IMR-90 (cell line): ENCODE measurements around the gene IP6K1. TPM values are rescaled to one million over a fixed set of nuclear protein-coding genes. Genes with fewer than 3 reads are reported as not detected.

Experiments
- ATAC-seq: fragments of 200-7000 bp; cut with Tn5 transposase; 2 replicates; pipeline ENCODE4 v1.9.1; 2020; ENCODE audit warnings: low read depth, mild to moderate bottlenecking, moderate library complexity
- BruUV-seq: library from RNA; stranded (reverse); fragments of 400-500 nt; replicated peaks from 2 replicates; lab custom pipeline; 2021; lab: Mats Ljungman, UMichigan
- CTCF ChIA-PET: fragments of 300-600 bp; formaldehyde crosslinking; extraction: SDS; loops from one replicate; lab custom pipeline; 2021; ENCODE audit warnings: antibody characterized with exemption; lab: Yijun Ruan, JAX
- POLR2A ChIA-PET: fragments of 300-600 bp; sonication (Branson Sonifier 250); formaldehyde crosslinking; loops from one replicate; lab custom pipeline; 2022; ENCODE audit warnings: antibody characterized with exemption; ENCODE audit not compliant: unreplicated experiment; lab: Charles Lee
- DNase-seq: peaks from one replicate; pipeline ENCODE4 v3.0.0; 2013
- H2AFZ ChIP-seq: replicated peaks from 2 replicates; pipeline ENCODE3; 2013; ENCODE audit warnings: low read length, mild to moderate bottlenecking; ENCODE audit not compliant: poor library complexity
- H2AK5ac ChIP-seq: 2 replicates; pipeline ENCODE4 v1.6.1; 2013; ENCODE audit warnings: low read depth, low read length, inconsistent platforms
- H2AK9ac ChIP-seq: replicated peaks from 2 replicates; pipeline ENCODE3; 2013; ENCODE audit warnings: mild to moderate bottlenecking, low read depth, low read length, moderate library complexity; ENCODE audit not compliant: poor library complexity
- H2BK120ac ChIP-seq: 2 replicates; pipeline ENCODE4 v1.6.1; 2013; ENCODE audit warnings: low read depth, low read length, inconsistent platforms
- H2BK15ac ChIP-seq: 3 replicates; pipeline ENCODE4 v1.6.1; 2013; ENCODE audit warnings: low read depth, low read length, inconsistent platforms
- H2BK20ac ChIP-seq: 2 replicates; pipeline ENCODE4 v1.6.1; 2013; ENCODE audit warnings: low read depth, mild to moderate bottlenecking, inconsistent platforms, low read length, moderate library complexity
- H2BK5ac ChIP-seq: 2 replicates; pipeline ENCODE4 v1.6.1; 2013; ENCODE audit warnings: mild to moderate bottlenecking, low read depth, low read length, inconsistent platforms; ENCODE audit not compliant: poor library complexity, severe bottlenecking
- H3K14ac ChIP-seq: replicated peaks from 2 replicates; pipeline ENCODE4 v1.6.1; 2013; ENCODE audit warnings: low read depth, low read length, inconsistent platforms
- H3K18ac ChIP-seq: 2 replicates; pipeline ENCODE4 v1.6.1; 2013; ENCODE audit warnings: low read depth, low read length, control low read depth
- H3K23ac ChIP-seq: 2 replicates; pipeline ENCODE4 v1.6.1; 2013; ENCODE audit warnings: low read depth, low read length, inconsistent platforms
- H3K27ac ChIP-seq: 2 replicates; pipeline ENCODE4 v1.5.1; 2013; ENCODE audit warnings: mild to moderate bottlenecking, control low read depth, low read length; ENCODE audit not compliant: insufficient read depth
- H3K27me3 ChIP-seq: 2 replicates; pipeline ENCODE4 v1.6.1; 2013; ENCODE audit warnings: low read length; ENCODE audit not compliant: control insufficient read depth, insufficient read depth
- H3K36me3 ChIP-seq: 2 replicates; pipeline ENCODE4 v1.6.1; 2013; ENCODE audit warnings: low read length, mixed read lengths; ENCODE audit not compliant: control insufficient read depth, insufficient read depth
- H3K4ac ChIP-seq: 2 replicates; pipeline ENCODE4 v1.6.1; 2013; ENCODE audit warnings: low read depth, low read length, inconsistent platforms
- H3K4me1 ChIP-seq: 2 replicates; pipeline ENCODE4 v1.6.1; 2013; ENCODE audit warnings: low read length, mixed read lengths; ENCODE audit not compliant: control insufficient read depth, insufficient read depth
- H3K4me2 ChIP-seq: 2 replicates; pipeline ENCODE4 v1.6.1; 2013; ENCODE audit warnings: low read depth, mild to moderate bottlenecking, control low read depth, low read length, moderate library complexity
- H3K4me3 ChIP-seq: 2 replicates; pipeline ENCODE4 v1.5.1; 2013; ENCODE audit warnings: low read depth, mild to moderate bottlenecking, control low read depth, low read length, moderate library complexity; ENCODE audit not compliant: insufficient read depth
- H3K56ac ChIP-seq: 2 replicates; pipeline ENCODE4 v1.6.1; 2013; ENCODE audit warnings: low read length, inconsistent platforms; ENCODE audit not compliant: insufficient read depth; ENCODE audit errors: extremely low read depth
- H3K79me1 ChIP-seq, 2 experiments: 2 replicates each; pipeline ENCODE4 v1.6.1; 2013; ENCODE audit warnings: low read length in 2 of 2, inconsistent platforms in 1 of 2, low read depth in 1 of 2
- H3K9ac ChIP-seq: 2 replicates; pipeline ENCODE4 v1.6.1; 2013; ENCODE audit warnings: low read depth, low read length, control low read depth
- H3K9me1 ChIP-seq: 2 replicates; pipeline ENCODE4 v1.6.1; 2013; ENCODE audit warnings: low read length, inconsistent platforms; ENCODE audit not compliant: insufficient read depth
- H3K9me3 ChIP-seq: 2 replicates; pipeline ENCODE4 v1.6.1; 2013; ENCODE audit warnings: low read length; ENCODE audit not compliant: control insufficient read depth, insufficient read depth
- H4K20me1 ChIP-seq: 2 replicates; pipeline ENCODE4 v1.6.1; 2013; ENCODE audit warnings: low read length, inconsistent platforms; ENCODE audit not compliant: insufficient read depth
- H4K5ac ChIP-seq: 2 replicates; pipeline ENCODE4 v1.6.1; 2013; ENCODE audit warnings: mild to moderate bottlenecking, low read depth, low read length, control low read depth
- H4K8ac ChIP-seq, 2 experiments: 2 replicates each; pipeline ENCODE4 v1.6.1; 2013; ENCODE audit warnings: low read depth in 2 of 2, low read length in 2 of 2, control low read depth in 1 of 2, inconsistent platforms in 1 of 2
- H4K91ac ChIP-seq: 2 replicates; pipeline ENCODE4 v1.6.1; 2013; ENCODE audit warnings: low read depth, low read length, inconsistent platforms; ENCODE audit not compliant: insufficient read depth
- BHLHE40 ChIP-seq: fragments of 150-350 bp; IDR thresholded peaks from 2 replicates; pipeline ENCODE4 v1.6.1; 2016; ENCODE audit warnings: mild to moderate bottlenecking, low read depth, low read length
- CHD1 ChIP-seq: IDR thresholded peaks from 2 replicates; pipeline ENCODE4 v1.6.1; 2012; ENCODE audit warnings: low read depth, low read length, improper control_type of control experiment
- FOS ChIP-seq: fragments of 150-350 bp; IDR thresholded peaks from 2 replicates; pipeline ENCODE4 v1.6.1; 2016; ENCODE audit warnings: low read depth, low read length
- MAZ ChIP-seq: IDR thresholded peaks from 2 replicates; pipeline ENCODE4 v1.6.1; 2012; ENCODE audit warnings: low read depth, mild to moderate bottlenecking, low read length, improper control_type of control experiment, moderate library complexity, borderline replicate concordance
- MXI1 ChIP-seq: IDR thresholded peaks from 2 replicates; pipeline ENCODE4 v1.6.1; 2012; ENCODE audit warnings: low read depth, mild to moderate bottlenecking, low read length, moderate library complexity, borderline replicate concordance
- NFE2L2 ChIP-seq: fragments of 150-350 bp; IDR thresholded peaks from 2 replicates; pipeline ENCODE4 v1.6.1; 2016; ENCODE audit warnings: low read depth, mild to moderate bottlenecking, low read length
- WGBS, 2 experiments: methylation state at CpG; one replicate each; pipeline versions ENCODE4 v1.1.5 to v1.1.7; 2013; ENCODE audit warnings: missing lambda C conversion rate in 2 of 2; ENCODE audit not compliant: insufficient read length in 1 of 2; ENCODE audit errors: extremely low coverage in 2 of 2; 5-methylcytosine and 5-hydroxymethylcytosine counted together
- dilution Hi-C: fragments of 300-500 bp; cut with HindIII; formaldehyde crosslinking; loops from one replicate; pipeline ENCODE4 v1.14.3; 2018; ENCODE audit warnings: low sequenced_read_pairs; ENCODE audit not compliant: unreplicated experiment
- in situ Hi-C: fragments of 300-500 bp; cut with MboI; formaldehyde crosslinking; loops from 3 replicates; pipeline ENCODE4 v1.14.3; 2019; ENCODE audit warnings: low sequenced_read_pairs, inconsistent platforms, mixed read lengths
- intact Hi-C: fragments of 100-400 bp; cut with micrococcal nuclease; formaldehyde crosslinking; loops from 2 replicates; pipeline ENCODE4 v1.10.0; 2022
- polyA plus RNA-seq, 3 experiments: library from polyadenylated mRNA; depleted of rRNA; stranded (reverse); fragments of >200 nt; gene quantifications; 2 replicates each; pipeline ENCODE4 v1.2.3, GENCODE V29; 2012; ENCODE audit warnings: low replicate concordance in 1 of 3
- total RNA-seq: library from RNA; depleted of rRNA; stranded (reverse); fragments of >200 nt; gene quantifications from 2 replicates; pipeline ENCODE4 v1.2.3, GENCODE V29; 2012
- TF ChIP-seq, protein P1 (sequence below): fragments of 150-350 bp; IDR thresholded peaks from 2 replicates; pipeline ENCODE4 v1.6.1; 2016; ENCODE audit warnings: low read depth, mild to moderate bottlenecking, low read length, moderate library complexity, borderline replicate concordance
- TF ChIP-seq, protein P2 (sequence below): fragments of 150-350 bp; IDR thresholded peaks from 2 replicates; pipeline ENCODE4 v1.6.1; 2017; ENCODE audit warnings: mild to moderate bottlenecking, antibody characterized with exemption, low read length, low read depth

The IP6K1 gene
- total and polyA plus RNA-seq, 2 of the 4 experiments (the other 2 are of a cell fraction), result 28.3 to 28.7 TPM

DNA sequence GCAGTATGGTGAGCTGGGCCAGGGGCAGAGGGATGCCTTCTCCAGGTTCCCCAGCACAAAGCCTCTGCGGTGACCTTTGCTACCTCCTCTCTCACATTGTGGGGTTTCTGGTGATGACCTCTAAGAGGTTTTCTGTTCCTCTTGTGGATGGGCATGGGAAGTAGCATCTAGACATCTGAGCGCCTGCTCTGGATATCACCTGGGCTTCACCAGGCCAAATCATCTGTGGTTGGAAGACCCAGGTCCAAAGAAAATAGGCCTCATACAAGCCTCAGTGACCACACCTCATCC lies 105.2 kb downstream of the IP6K1 start:
- in situ Hi-C loops, result no loop called here
- TF ChIP-seq MXI1 (no peak), BHLHE40 (no peak), MAZ (no peak), NFE2L2 (no peak), CHD1 (no peak), FOS (no peak)
- TF ChIP-seq, protein P1, sequence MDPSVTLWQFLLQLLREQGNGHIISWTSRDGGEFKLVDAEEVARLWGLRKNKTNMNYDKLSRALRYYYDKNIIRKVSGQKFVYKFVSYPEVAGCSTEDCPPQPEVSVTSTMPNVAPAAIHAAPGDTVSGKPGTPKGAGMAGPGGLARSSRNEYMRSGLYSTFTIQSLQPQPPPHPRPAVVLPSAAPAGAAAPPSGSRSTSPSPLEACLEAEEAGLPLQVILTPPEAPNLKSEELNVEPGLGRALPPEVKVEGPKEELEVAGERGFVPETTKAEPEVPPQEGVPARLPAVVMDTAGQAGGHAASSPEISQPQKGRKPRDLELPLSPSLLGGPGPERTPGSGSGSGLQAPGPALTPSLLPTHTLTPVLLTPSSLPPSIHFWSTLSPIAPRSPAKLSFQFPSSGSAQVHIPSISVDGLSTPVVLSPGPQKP, result no peak
- TF ChIP-seq, protein P2, sequence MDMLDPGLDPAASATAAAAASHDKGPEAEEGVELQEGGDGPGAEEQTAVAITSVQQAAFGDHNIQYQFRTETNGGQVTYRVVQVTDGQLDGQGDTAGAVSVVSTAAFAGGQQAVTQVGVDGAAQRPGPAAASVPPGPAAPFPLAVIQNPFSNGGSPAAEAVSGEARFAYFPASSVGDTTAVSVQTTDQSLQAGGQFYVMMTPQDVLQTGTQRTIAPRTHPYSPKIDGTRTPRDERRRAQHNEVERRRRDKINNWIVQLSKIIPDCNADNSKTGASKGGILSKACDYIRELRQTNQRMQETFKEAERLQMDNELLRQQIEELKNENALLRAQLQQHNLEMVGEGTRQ, result no peak
- Histone ChIP-seq H3K23ac (no peak overlapping the region), H2BK120ac (no peak overlapping the region), H3K14ac (no peak overlapping the region), H2AK5ac (no peak overlapping the region), H4K91ac (no peak overlapping the region), H3K56ac (no peak overlapping the region), H4K20me1 (no peaks in the 10 kb centered on the region; the same call in 1 of the 2 replicates), H3K36me3 (peaks cover 76% of the 10 kb centered on the region), H2BK5ac (no peak overlapping the region), H4K5ac (no peak overlapping the region), H3K9me1 (no peaks in the 10 kb centered on the region; the same call in 1 of the 2 replicates), H3K79me1 (peaks cover 9 to 27% of the 10 kb centered on the region in 2 experiments; a peak in 2 of 4 replicates), H4K8ac (no peak overlapping the region), H2BK20ac (no peak overlapping the region), H3K4me2 (no peak overlapping the region), H3K27ac (no peak overlapping the region), H3K9ac (no peak overlapping the region), H3K9me3 (no peaks in the 10 kb centered on the region), H2BK15ac (no peak overlapping the region), H3K27me3 (no peaks in the 10 kb centered on the region), H2AK9ac (no peak overlapping the region), H2AFZ (no peak overlapping the region), H3K18ac (no peak overlapping the region), H3K4me3 (no peak overlapping the region), H3K4me1 (no peaks in the 10 kb centered on the region), H3K4ac (no peak overlapping the region)
- dilution Hi-C loops, result no loop called here
- DNase-seq, result no peak
- ChIA-PET CTCF (no interaction called here), POLR2A (no interaction called here)
- WGBS, 2 experiments, result no CpG with 5 or more reads among the region's 2 CpGs
- BruUV-seq, result no TSS peak
- intact Hi-C loops, result no loop called here
- no peak for ATAC-seq
